ENCODE results near the gene GAS2. TPM values are rescaled to one million over a fixed set of nuclear protein-coding genes. Genes with fewer than 3 reads are reported as not detected.

Gene GAS2
- total RNA-seq, 1 experiment from 2014 or later = 9.4 TPM

DNA sequence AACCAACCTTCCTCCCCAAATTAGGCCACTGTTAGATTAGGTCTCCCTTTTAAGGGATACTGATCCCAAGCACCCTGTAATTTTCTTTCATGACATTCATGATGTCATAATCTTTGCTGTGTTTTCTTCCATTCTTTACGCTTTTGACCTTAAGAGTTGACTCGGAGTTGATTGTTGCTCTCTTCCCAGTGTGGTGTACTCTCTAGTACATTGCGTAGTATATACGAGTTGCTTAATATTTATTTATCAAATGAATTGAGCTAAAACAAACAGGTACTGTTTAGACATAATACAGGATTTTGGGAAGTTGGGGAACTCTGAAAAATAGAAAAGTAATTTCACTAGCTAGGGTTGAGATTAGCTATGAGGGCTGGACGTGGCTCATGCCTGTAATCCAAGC is 113.4 kb downstream of the GAS2 start:
- intact Hi-C loops (cut with micrococcal nuclease; ENCODE audit: unreplicated experiment) = no loop called here
- H3K4me3 Mint-ChIP-seq (ENCODE audit: unreplicated experiment) = no peak overlapping the region
- H3K27me3 Mint-ChIP-seq (ENCODE audit: insufficient read depth, unreplicated experiment) = peaks cover 5% of the 10 kb centered on the region
- TF ChIP-seq CTCF (IDR thresholded peaks at IDR 0.05; ENCODE audit: insufficient read depth in 1 of 2, low read depth in 1 of 2, low read length in 1 of 2, severe bottlenecking in 1 of 2, unreplicated experiment in 1 of 2) = no peak
- H3K4me1 Mint-ChIP-seq (ENCODE audit: low read depth, unreplicated experiment) = no peaks in the 10 kb centered on the region
- POLR2A ChIA-PET = no interaction called here
- no peak overlapping the region for H3K27ac Mint-ChIP-seq (ENCODE audit: unreplicated experiment)
- BruUV-seq (replicated peaks) = no TSS peak
- no peaks in the 10 kb centered on the region for H3K36me3 Mint-ChIP-seq (ENCODE audit: insufficient read depth, unreplicated experiment)
- no peak overlapping the region for H3K4me3 ChIP-seq (ENCODE audit: low read depth, low read length)
- no peaks in the 10 kb centered on the region for H3K36me3 ChIP-seq (ENCODE audit: control insufficient read depth, insufficient read depth, low read length)
- CTCF ChIA-PET = no interaction called here
- H3K9me3 ChIP-seq = no peaks in the 10 kb centered on the region
- no peaks in the 10 kb centered on the region for H3K27me3 ChIP-seq (replicated peaks; ENCODE audit: control insufficient read depth, insufficient read depth, low read length)
- no peaks in the 10 kb centered on the region for H3K4me1 ChIP-seq
- H3K9me3 Mint-ChIP-seq (ENCODE audit: unreplicated experiment) = no peaks in the 10 kb centered on the region
- DNase-seq = no peak

DNA sequence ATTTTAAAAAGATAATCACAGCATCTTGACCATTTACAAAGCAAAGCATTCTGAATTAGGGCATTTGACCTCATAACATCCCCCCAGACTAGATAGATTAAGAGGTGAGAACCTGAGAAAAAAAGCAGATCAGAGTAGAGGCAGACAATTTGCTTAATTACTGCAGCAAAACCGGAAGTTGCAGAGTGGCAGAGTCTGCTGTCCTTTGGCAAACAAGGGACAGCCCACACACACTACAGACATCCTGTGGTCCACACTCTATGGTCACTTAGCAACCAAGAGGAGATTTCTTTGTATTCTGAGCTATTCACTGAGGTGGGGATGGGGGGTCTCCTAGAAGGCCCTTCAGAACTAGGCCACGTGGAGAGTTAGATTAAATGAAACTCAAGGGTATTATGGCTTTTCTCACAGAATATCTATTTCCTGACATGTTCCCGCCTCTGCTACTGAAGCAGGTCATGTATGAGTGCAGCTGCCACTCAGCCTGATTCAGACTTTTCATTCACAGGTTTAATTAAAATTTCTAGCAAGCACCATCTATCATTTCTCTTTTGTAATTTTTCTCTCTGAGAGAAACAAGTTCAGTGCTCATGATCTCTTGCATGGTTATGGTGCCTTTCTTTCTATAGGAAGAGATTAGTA is 114.7 kb downstream of the GAS2 start:
- DNase-seq = no peak
- no peaks in the 10 kb centered on the region for H3K36me3 Mint-ChIP-seq (ENCODE audit: insufficient read depth, unreplicated experiment)
- Histone ChIP-seq H3K36me3 (ENCODE audit: control insufficient read depth, insufficient read depth, low read length) (no peaks in the 10 kb centered on the region), H3K4me1 (no peaks in the 10 kb centered on the region), H3K9me3 (no peaks in the 10 kb centered on the region), H3K4me3 (ENCODE audit: low read depth, low read length) (no peak overlapping the region), H3K27me3 (replicated peaks; ENCODE audit: control insufficient read depth, insufficient read depth, low read length) (no peaks in the 10 kb centered on the region)
- CTCF ChIA-PET = no interaction called here
- no peak overlapping the region for H3K27ac Mint-ChIP-seq (ENCODE audit: unreplicated experiment)
- no peaks in the 10 kb centered on the region for H3K9me3 Mint-ChIP-seq (ENCODE audit: unreplicated experiment)
- H3K4me1 Mint-ChIP-seq (ENCODE audit: low read depth, unreplicated experiment) = no peaks in the 10 kb centered on the region
- BruUV-seq (replicated peaks) = no TSS peak
- intact Hi-C loops (cut with micrococcal nuclease; ENCODE audit: unreplicated experiment) = no loop called here
- H3K4me3 Mint-ChIP-seq (ENCODE audit: unreplicated experiment) = no peak overlapping the region
- H3K27me3 Mint-ChIP-seq (ENCODE audit: insufficient read depth, unreplicated experiment) = peaks cover 5% of the 10 kb centered on the region
- POLR2A ChIA-PET = interaction anchor here (0.5 kb wide), 1 partner anchor 123 kb away, joined by 3 read pairs; no protein-coding TSS in a partner anchor
- TF ChIP-seq CTCF (IDR thresholded peaks at IDR 0.05; ENCODE audit: insufficient read depth in 1 of 2, low read depth in 1 of 2, low read length in 1 of 2, severe bottlenecking in 1 of 2, unreplicated experiment in 1 of 2) = no peak

GRCh38 chr11:22785251-22785650 is 118.8 kb downstream of the GAS2 start:
- intact Hi-C loops (cut with micrococcal nuclease; ENCODE audit: unreplicated experiment) = loop anchor here (5.0 kb wide), 2 partner anchors 243 to 313 kb away; no protein-coding TSS in a partner anchor
- DNase-seq = no peak
- H3K9me3 ChIP-seq = no peaks in the 10 kb centered on the region
- no peak overlapping the region for H3K4me3 ChIP-seq (ENCODE audit: low read depth, low read length)
- H3K4me1 Mint-ChIP-seq (ENCODE audit: low read depth, unreplicated experiment) = no peaks in the 10 kb centered on the region
- POLR2A ChIA-PET = no interaction called here
- BruUV-seq (replicated peaks) = no TSS peak
- CTCF ChIA-PET = no interaction called here
- H3K27me3 Mint-ChIP-seq (ENCODE audit: insufficient read depth, unreplicated experiment) = no peaks in the 10 kb centered on the region
- no peaks in the 10 kb centered on the region for H3K36me3 ChIP-seq (ENCODE audit: control insufficient read depth, insufficient read depth, low read length)
- no peaks in the 10 kb centered on the region for H3K36me3 Mint-ChIP-seq (ENCODE audit: insufficient read depth, unreplicated experiment)
- H3K9me3 Mint-ChIP-seq (ENCODE audit: unreplicated experiment) = no peaks in the 10 kb centered on the region
- no peaks in the 10 kb centered on the region for H3K4me1 ChIP-seq
- H3K27ac Mint-ChIP-seq (ENCODE audit: unreplicated experiment) = no peak overlapping the region
- no peak overlapping the region for H3K4me3 Mint-ChIP-seq (ENCODE audit: unreplicated experiment)
- H3K27me3 ChIP-seq (replicated peaks; ENCODE audit: control insufficient read depth, insufficient read depth, low read length) = no peaks in the 10 kb centered on the region
- no peak for TF ChIP-seq CTCF (IDR thresholded peaks at IDR 0.05; ENCODE audit: insufficient read depth in 1 of 2, low read depth in 1 of 2, low read length in 1 of 2, severe bottlenecking in 1 of 2, unreplicated experiment in 1 of 2)

Data from Caco-2 (cell line).